GM18519 (cell line): Measurements from ENCODE around the gene MBNL2.

Source experiments
- ATAC-seq: cut with Tn5 transposase; IDR thresholded peaks from one replicate; pipeline ENCODE4 v1.9.1; 2021; ENCODE audit warnings: mild to moderate bottlenecking, moderate library complexity; ENCODE audit not compliant: unreplicated experiment, low FRiP score

The MBNL2 gene

DNA sequence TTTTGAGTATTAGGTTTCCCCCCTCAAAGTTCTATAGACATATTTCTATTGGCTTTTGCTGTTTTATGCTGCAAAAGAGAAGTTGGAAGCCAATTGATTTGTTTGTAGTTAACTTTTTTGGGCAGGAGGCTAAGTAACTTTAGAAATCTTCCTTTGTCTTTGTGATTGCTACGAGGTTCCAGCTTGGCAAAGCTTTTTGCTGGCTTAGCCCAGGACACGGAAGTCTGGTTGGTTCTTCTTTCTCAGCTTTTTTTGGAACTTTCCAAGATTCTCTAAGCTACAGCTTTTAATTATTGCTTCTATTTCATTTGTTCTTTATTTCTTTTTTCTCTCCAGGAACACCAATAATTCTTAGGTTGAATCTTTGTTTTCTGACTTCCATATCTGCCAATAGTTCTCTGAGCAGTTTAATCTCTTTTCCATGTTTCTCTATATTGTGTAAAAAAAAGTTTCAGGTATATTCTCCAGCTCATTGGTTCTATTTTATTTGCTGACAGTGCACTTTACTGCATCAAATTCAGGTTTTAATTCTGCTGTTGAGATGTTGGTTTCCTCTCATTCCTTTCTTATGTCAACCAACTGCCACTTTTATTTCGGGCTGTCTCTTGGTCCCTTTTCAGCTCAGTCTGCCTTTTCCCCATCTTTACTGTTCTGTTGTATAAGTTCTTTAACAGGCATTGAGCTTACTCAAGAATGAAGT, 27.8 kb downstream of the MBNL2 start:
- no peak for ATAC-seq

DNA sequence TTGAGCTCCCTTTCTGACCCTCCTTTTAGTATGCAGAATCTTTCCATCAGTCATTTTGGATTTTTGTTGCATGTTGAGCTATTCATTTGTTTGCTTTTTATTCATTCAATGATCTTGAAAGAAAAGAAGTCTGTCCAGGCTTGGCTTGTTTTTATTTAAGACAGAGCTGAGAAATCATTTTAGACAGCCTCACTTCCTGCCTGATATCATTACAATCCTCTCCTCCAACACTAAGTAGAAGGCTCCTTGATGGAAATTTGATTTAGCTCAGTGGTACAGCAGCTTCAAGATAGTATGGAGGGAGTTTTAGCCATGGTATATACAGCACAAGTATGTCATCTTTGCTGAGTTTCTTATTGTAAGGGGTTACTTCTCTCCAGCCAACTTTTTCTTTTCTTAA, 28.4 kb downstream of the MBNL2 start:
- ATAC-seq = no peak

- ATAC-seq = no peak
These were observed 30.6 kb downstream of the MBNL2 start for GRCh38 chr13:97252735-97253134.

GRCh38 chr13:97253581-97254293, 31.6 kb downstream of the MBNL2 start:
- ATAC-seq = no peak

DNA sequence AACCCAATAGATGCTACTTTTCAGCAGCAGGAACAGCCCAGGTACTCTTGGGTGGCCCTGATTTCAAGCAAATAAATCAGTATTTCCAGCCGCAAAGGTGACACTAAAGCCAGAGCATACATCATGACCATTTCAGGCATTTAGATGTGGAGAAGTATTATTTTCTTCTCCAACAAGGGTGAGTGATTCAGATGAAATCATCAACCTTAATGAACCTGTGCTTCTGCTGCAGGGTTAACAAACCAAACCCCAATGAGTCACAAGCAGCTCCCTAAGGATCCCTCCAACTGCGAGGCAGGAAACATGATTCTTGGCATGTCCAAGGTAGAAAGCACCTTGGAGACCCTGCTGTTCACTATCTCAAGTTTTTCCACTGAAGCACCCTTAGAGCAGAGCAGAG, 32.7 kb downstream of the MBNL2 start:
- no peak for ATAC-seq

DNA sequence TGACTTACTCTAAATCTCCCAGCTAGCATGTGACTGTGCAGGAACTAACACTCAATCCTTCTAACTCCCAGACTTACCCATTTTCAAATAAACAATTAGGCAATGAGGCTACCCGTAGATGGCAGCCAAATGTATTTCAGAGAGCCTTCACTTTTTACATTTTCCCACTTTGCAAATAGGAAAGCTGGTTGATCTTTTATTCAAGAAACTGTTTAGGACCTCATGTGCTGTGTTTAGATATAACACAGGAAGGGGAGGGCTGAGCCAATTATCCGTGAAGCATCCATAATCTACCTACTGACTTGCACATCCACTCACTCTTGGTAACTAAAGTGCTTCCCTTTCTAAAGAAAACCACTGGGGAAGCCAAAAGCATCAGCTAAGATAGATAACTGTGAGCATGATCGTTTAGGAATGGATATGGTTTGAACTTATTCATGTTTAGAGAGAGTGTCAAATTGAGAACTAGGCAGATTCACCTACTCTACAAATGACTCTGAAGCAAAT, 33.4 kb downstream of the MBNL2 start:
- ATAC-seq = no peak

GRCh38 chr13:97256343-97256783, 34.2 kb downstream of the MBNL2 start:
- ATAC-seq = no peak

- ATAC-seq = no peak
These were observed 35.2 kb downstream of the MBNL2 start for GRCh38 chr13:97257228-97257755.

DNA sequence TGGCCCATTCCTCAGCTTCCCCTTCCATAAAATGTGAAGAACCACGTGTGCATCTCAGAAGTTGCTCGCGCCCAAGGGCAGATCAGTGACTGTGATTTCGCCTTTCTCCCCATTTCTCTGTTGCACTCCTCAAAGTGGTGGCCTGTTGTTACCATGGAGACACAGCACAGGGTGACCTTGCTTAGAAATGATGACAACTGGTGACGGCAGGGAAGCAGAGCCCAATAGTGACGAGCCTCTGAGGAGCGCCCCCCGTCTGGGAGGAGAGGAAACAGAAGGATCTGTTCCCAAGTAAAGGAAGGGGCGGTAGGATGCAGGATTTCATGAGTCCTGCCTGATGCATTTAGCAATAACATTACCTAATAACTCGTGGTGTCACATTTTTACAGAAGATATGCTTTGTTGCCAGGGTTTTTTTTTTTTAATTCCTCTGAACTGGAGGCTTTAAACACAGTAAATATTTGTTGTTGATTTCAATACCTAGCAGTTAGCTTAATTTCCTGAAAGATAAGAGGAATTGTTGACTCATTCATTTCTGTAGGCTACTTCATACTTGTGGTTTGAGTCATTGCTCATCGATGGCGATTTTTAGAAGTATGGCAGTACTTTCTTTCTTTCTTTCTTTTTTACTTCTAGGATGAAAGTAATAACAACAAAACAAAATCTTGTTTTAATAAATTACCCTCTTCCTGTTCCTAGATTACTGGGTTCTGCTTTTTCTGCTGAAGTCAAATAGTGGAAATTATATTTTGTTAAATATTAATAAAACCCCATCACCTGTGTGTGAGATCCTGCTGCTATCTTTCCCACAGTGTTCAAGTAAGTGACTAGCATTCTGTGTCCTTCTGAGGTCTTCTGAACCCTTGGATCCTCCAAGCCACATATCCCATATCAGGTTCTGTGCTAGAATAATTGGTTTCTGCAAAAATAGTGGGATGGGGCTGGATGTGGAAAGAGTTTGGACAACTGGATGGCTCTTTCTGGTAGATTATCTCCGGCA, 36.0 kb downstream of the MBNL2 start:
- ATAC-seq = peak; percentile 80

- no peak for ATAC-seq
These were observed 36.7 kb downstream of the MBNL2 start for GRCh38 chr13:97258801-97259200.

DNA sequence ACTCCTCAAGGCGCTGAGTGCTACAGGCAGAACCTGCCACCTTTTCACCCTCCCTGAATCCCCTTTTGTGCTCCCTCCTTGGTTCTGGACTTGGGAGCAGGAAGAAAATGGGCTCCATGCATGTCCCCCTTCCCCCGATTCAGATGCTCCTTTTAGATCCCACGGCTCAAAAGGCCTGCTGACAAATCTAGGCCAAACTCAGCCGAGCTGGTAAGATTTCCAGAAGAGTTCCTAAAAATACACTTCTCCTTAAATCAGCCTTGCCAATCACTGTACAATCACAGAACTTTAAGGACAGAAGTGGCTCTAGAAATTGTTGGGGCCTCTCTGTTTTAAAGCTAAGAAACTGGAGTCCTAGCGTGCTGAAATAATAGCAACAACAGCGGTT, 37.3 kb downstream of the MBNL2 start:
- ATAC-seq = no peak

DNA sequence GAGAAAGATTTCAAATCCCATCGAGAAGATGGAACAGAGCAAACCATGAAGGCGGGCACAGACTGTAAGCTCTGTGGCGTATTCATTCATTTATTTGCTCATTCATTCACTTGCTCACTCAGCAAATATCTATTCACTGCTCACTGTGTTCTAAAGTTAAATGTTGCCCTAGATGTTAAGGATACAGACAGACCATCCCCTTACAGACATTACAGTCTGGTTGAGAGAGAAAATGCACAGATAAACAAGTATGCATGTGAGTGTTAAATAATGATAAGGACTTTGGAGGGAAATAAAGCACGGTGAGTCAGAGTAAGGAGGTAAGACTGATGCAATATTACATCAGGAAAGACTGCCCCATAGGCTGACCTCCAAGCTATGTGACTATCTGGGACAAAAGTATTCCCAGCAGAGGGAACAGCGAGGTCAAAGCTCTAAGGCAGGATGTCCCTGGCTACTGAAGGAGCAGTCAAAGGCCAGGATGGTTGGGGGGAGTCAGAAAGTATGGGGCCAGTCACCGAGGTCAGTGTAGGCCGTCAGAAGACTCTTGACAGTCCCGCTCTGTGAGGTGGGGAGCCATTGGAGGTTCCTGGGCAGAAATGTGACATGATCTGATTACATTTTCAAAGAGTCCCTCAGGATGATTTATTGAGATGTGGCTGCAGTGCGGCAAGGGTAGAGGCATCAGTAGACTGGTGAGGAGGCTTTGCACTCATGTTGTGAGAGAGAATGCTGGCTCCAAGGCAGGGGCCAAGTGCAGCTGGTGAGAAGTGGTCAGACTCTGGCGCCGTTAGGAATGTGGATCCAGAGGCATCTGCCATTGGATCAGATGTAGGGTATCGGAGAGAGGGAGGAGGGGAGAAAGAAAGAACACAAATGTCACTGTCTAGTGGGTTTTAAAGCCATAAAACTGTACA, 37.9 kb downstream of the MBNL2 start:
- no peak for ATAC-seq

DNA sequence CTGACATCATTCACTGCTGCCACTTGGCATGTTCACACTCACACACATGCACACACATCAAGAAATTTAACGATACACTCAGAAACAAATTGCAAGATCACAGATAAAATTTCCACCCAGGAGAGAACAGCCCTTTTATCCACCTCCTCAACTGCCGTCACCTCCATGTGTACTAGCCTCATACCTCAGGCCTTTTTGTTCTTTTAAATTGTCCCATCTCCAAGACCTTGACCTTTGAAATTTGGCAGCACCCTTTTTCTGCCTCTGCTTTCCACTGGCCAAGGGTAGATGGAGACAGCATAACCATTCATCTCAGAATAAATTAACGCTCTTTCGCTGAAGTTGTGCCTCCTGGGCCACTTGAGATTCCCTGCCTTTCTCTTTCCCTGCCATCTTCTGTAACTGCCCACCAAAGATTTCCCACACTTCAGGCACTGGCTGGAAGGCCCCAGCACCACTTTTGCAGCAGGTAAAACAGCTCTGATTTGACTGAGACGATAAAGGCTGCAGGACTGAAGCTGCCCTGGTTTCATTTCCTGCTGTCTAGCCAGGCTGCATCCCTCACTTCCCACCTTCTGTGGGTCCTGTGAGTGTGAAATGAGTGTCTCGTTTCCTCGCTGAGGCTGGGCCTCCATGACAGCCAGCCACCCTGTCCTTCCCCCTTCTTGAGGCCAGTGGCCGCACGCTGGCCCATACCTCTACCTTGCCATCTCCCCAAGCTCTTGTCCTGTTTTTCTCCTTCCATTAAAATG, 39.3 kb downstream of the MBNL2 start:
- peak; percentile 67 for ATAC-seq

- ATAC-seq = no peak
These were observed 39.9 kb downstream of the MBNL2 start for GRCh38 chr13:97262058-97262457.

DNA sequence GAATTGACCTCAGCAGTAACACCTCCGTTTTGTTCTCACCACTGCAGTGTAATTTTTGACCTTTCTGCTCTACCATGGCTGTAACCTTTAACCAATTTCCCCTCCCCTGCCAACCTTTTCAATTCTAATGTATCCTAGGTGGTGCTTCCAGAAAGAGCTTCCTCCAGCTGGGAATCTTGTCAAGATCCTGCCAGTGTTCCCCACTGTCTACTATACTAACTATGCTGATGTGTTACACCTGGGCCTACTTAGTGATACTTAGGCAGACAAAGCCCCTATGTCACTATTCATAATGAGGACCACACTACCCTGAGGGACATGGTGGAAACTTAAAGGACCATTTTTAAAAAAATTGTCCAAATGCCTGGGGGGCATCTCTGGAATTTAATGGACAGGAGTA, 41.0 kb downstream of the MBNL2 start:
- ATAC-seq = no peak

- no peak for ATAC-seq
These were observed 42.5 kb downstream of the MBNL2 start for GRCh38 chr13:97264663-97265062.

GRCh38 chr13:97266332-97266731, 44.2 kb downstream of the MBNL2 start:
- no peak for ATAC-seq

- no peak for ATAC-seq
These were observed 44.8 kb downstream of the MBNL2 start for GRCh38 chr13:97266772-97267417.
